Nephron progenitor cell (in vitro differentiated cells): ENCODE results near the gene CCDC32.

Experiments
- DNase-seq: peaks from one replicate; pipeline ENCODE4 v3.0.0; 2021
- H3K27ac Mint-ChIP-seq: 2 replicates; pipeline ENCODE4 v1.8.0; 2021; ENCODE audit warnings: mild to moderate bottlenecking, moderate library complexity, mixed read lengths
- H3K27me3 Mint-ChIP-seq: 2 replicates; pipeline ENCODE4 v1.8.0; 2021; ENCODE audit warnings: mild to moderate bottlenecking, low read depth, mixed read lengths; ENCODE audit not compliant: poor library complexity
- H3K36me3 Mint-ChIP-seq: 2 replicates; pipeline ENCODE4 v1.8.0; 2021; ENCODE audit warnings: low read depth, mixed read lengths
- H3K4me1 Mint-ChIP-seq: 2 replicates; pipeline ENCODE4 v1.8.0; 2021; ENCODE audit warnings: mixed read lengths
- H3K4me3 Mint-ChIP-seq: 2 replicates; pipeline ENCODE4 v1.8.0; 2021; ENCODE audit warnings: mild to moderate bottlenecking, moderate library complexity, mixed read lengths
- H3K9me3 Mint-ChIP-seq: 2 replicates; pipeline ENCODE4 v1.8.0; 2021; ENCODE audit warnings: mild to moderate bottlenecking, moderate library complexity, mixed read lengths
- CTCF ChIP-seq: fragments of 200-600 bp; sonication (generic); IDR thresholded peaks from 2 replicates; pipeline ENCODE4 v1.5.0; 2021; ENCODE audit warnings: antibody characterized with exemption

CCDC32 gene

GRCh38 chr15:40516322-40516721 is 48.5 kb downstream of the CCDC32 start:
- peaks cover 55% of the 10 kb centered on the region for H3K27me3 Mint-ChIP-seq
- H3K9me3 Mint-ChIP-seq: no peaks in the 10 kb centered on the region
- DNase-seq: no peak
- TF ChIP-seq CTCF: no peak
- no peak overlapping the region for H3K4me3 Mint-ChIP-seq
- H3K27ac Mint-ChIP-seq: no peak overlapping the region
- H3K4me1 Mint-ChIP-seq: peaks cover 16% of the 10 kb centered on the region
- no peaks in the 10 kb centered on the region for H3K36me3 Mint-ChIP-seq

- no peak for DNase-seq
- Mint-ChIP-seq H3K36me3 (no peaks in the 10 kb centered on the region), H3K27ac (no peak overlapping the region), H3K9me3 (no peaks in the 10 kb centered on the region), H3K4me3 (no peak overlapping the region), H3K27me3 (peaks cover 74% of the 10 kb centered on the region), H3K4me1 (peaks cover 18% of the 10 kb centered on the region)
- TF ChIP-seq CTCF: no peak
Observed at GRCh38 chr15:40513609-40514008, 51.2 kb downstream of the CCDC32 start.

GRCh38 chr15:40512440-40512839 is 52.4 kb downstream of the CCDC32 start:
- TF ChIP-seq CTCF: no peak
- Mint-ChIP-seq H3K27ac (no peak overlapping the region), H3K4me3 (peak overlapping the region; percentile 68), H3K27me3 (peaks cover 85% of the 10 kb centered on the region), H3K36me3 (no peaks in the 10 kb centered on the region), H3K4me1 (peaks cover 18% of the 10 kb centered on the region), H3K9me3 (no peaks in the 10 kb centered on the region)
- DNase-seq: no peak

- peak; percentile 80 for DNase-seq
- Mint-ChIP-seq H3K36me3 (no peaks in the 10 kb centered on the region), H3K4me3 (peak overlapping the region; percentile 82), H3K9me3 (no peaks in the 10 kb centered on the region), H3K27me3 (peaks cover 88% of the 10 kb centered on the region), H3K27ac (no peak overlapping the region), H3K4me1 (peaks cover 23% of the 10 kb centered on the region)
- TF ChIP-seq CTCF: no peak
Observed at GRCh38 chr15:40511472-40512133, 53.2 kb downstream of the CCDC32 start.

GRCh38 chr15:40511093-40511471 is 53.8 kb downstream of the CCDC32 start:
- peaks cover 24% of the 10 kb centered on the region for H3K4me1 Mint-ChIP-seq
- peaks cover 91% of the 10 kb centered on the region for H3K27me3 Mint-ChIP-seq
- no peak for TF ChIP-seq CTCF
- DNase-seq: no peak
- no peak overlapping the region for H3K27ac Mint-ChIP-seq
- H3K9me3 Mint-ChIP-seq: no peaks in the 10 kb centered on the region
- H3K4me3 Mint-ChIP-seq: peak overlapping the region; percentile 82
- no peaks in the 10 kb centered on the region for H3K36me3 Mint-ChIP-seq

- no peaks in the 10 kb centered on the region for H3K9me3 Mint-ChIP-seq
- peaks cover 92% of the 10 kb centered on the region for H3K27me3 Mint-ChIP-seq
- no peaks in the 10 kb centered on the region for H3K36me3 Mint-ChIP-seq
- TF ChIP-seq CTCF: no peak
- H3K27ac Mint-ChIP-seq: no peak overlapping the region
- peak overlapping the region; percentile 69 for H3K4me3 Mint-ChIP-seq
- no peak for DNase-seq
- H3K4me1 Mint-ChIP-seq: peaks cover 24% of the 10 kb centered on the region
Observed at GRCh38 chr15:40510201-40510600, 54.6 kb downstream of the CCDC32 start.
